Lung (tissue), 12 donors: ENCODE results near the gene NAV2. TPM values are rescaled to one million over a fixed set of nuclear protein-coding genes. Genes with fewer than 3 reads are reported as not detected.

Source experiments
- ATAC-seq: fragments of 200-7000 bp; cut with Tn5 transposase; one replicate; pipeline ENCODE4 v1.9.1; 2020; ENCODE audit warnings: moderate number of reproducible peaks; ENCODE audit not compliant: insufficient read depth, low FRiP score
- DNase-seq, 3 donors: peaks; one replicate each; pipeline ENCODE4 v3.0.0-alpha.2; 2013 to 2017
- H3K27ac ChIP-seq, 2 donors: one replicate each; pipeline ENCODE4 v1.5.1; 2013; ENCODE audit warnings: mild to moderate bottlenecking in 2 of 2, moderate library complexity in 2 of 2, control low read depth in 1 of 2, inconsistent platforms in 1 of 2, low read depth in 1 of 2, low read length in 1 of 2
- H3K27me3 ChIP-seq, 3 donors: one replicate each; pipeline ENCODE4 v1.5.1; 2013; ENCODE audit warnings: low read length in 2 of 3; ENCODE audit not compliant: control insufficient read depth in 3 of 3, insufficient read depth in 3 of 3
- H3K36me3 ChIP-seq, 4 donors: one replicate each; pipeline ENCODE4 v1.5.1; 2013; ENCODE audit warnings: low read length in 4 of 4, mild to moderate bottlenecking in 1 of 4, moderate library complexity in 1 of 4; ENCODE audit not compliant: control insufficient read depth in 4 of 4, insufficient read depth in 4 of 4
- H3K4me1 ChIP-seq, 5 donors: one replicate each; pipeline ENCODE4 v1.5.1; 2013; ENCODE audit warnings: low read length in 5 of 5, mild to moderate bottlenecking in 2 of 5, moderate library complexity in 1 of 5; ENCODE audit not compliant: control insufficient read depth in 5 of 5, insufficient read depth in 5 of 5
- H3K4me3 ChIP-seq: one replicate; pipeline ENCODE4 v1.5.1; 2013; ENCODE audit warnings: mild to moderate bottlenecking, control low read depth, moderate library complexity
- H3K9ac ChIP-seq, 2 donors: one replicate each; pipeline ENCODE4 v1.5.1; 2013; ENCODE audit warnings: low read length in 2 of 2, control low read depth in 1 of 2; ENCODE audit not compliant: insufficient read depth in 1 of 2
- H3K9me3 ChIP-seq, 4 donors: one replicate each; pipeline ENCODE4 v1.5.1; 2013; ENCODE audit warnings: low read length in 3 of 4, mild to moderate bottlenecking in 1 of 4, moderate library complexity in 1 of 4; ENCODE audit not compliant: control insufficient read depth in 4 of 4, insufficient read depth in 3 of 4
- WGBS, 2 donors: extraction: QIAGEN DNeasy Blood & Tissue Kit; methylation state at CpG; one replicate each; pipeline ENCODE4 v1.1.7; 2013; 5-methylcytosine and 5-hydroxymethylcytosine counted together
- polyA plus RNA-seq, 2 donors: library from polyadenylated mRNA; stranded (reverse); fragments of 200-250 nt; gene quantifications; one replicate each; pipeline ENCODE4 v1.2.1, GENCODE V29; 2013
- total RNA-seq, 2 donors: library from RNA; depleted of rRNA in 1 of 2; stranded (reverse); fragments of >200 nt in 1 of 2; gene quantifications; one replicate each; pipeline ENCODE4 v1.2.1, GENCODE V29; 2014 to 2021
- TF ChIP-seq, protein P1 (sequence below): IDR thresholded peaks from 2 replicates; pipeline ENCODE4 v1.5.1; 2012; ENCODE audit warnings: mild to moderate bottlenecking; ENCODE audit errors: control extremely low read depth, extremely low read depth
- donor health status: control.
- donor health status: control.
- donor health status: Bipolar disorder and iron deficiency.
- donor health status: healthy.
- donor health status: DM: yes; HTN: yes; CAD: no.

The NAV2 gene
- total and polyA plus RNA-seq, 4 donors: 6.8 to 47.9 (median 20.2) TPM

DNA sequence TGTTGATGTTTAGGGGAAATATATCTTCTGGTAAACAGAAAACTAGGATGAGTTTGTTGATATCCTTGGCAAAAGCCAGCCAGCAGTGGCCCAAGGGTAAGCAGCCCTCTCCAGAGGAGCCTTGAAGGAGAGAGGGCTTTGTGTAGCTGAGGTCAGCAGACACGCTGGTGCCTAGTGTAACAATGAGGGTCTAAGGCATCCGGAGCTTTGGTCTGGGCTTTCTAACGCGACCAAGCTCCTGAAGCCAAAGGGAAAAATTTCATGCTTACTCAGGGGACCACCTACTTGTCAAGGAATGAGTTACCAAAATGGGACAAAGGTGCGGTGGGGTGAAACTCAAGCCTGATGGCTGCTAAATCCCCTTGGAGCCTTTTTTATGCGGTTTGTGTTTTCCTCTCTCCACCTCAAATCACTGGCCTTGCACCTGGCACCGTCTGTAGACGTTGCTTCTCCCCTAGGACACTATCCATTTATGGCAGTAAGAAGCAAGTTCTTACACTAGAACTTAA lies 312.7 kb downstream of the NAV2 start:
- ATAC-seq (no peak), DNase-seq (no peak)
- Histone ChIP-seq H3K27ac (no peak overlapping the region), H3K36me3 (no peaks in the 10 kb centered on the region), H3K9me3 (no peaks in the 10 kb centered on the region), H3K27me3 (no peaks in the 10 kb centered on the region), H3K4me3 (no peak overlapping the region), H3K9ac (no peak overlapping the region), H3K4me1 (peaks cover 0 to 34% (median 5%) of the 10 kb centered on the region in 5 donors)
- TF ChIP-seq, protein P1, sequence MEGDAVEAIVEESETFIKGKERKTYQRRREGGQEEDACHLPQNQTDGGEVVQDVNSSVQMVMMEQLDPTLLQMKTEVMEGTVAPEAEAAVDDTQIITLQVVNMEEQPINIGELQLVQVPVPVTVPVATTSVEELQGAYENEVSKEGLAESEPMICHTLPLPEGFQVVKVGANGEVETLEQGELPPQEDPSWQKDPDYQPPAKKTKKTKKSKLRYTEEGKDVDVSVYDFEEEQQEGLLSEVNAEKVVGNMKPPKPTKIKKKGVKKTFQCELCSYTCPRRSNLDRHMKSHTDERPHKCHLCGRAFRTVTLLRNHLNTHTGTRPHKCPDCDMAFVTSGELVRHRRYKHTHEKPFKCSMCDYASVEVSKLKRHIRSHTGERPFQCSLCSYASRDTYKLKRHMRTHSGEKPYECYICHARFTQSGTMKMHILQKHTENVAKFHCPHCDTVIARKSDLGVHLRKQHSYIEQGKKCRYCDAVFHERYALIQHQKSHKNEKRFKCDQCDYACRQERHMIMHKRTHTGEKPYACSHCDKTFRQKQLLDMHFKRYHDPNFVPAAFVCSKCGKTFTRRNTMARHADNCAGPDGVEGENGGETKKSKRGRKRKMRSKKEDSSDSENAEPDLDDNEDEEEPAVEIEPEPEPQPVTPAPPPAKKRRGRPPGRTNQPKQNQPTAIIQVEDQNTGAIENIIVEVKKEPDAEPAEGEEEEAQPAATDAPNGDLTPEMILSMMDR: no peak
- WGBS, 2 donors: 89 to 90% methylated on average over 8 of the region's 8 CpGs

DNA sequence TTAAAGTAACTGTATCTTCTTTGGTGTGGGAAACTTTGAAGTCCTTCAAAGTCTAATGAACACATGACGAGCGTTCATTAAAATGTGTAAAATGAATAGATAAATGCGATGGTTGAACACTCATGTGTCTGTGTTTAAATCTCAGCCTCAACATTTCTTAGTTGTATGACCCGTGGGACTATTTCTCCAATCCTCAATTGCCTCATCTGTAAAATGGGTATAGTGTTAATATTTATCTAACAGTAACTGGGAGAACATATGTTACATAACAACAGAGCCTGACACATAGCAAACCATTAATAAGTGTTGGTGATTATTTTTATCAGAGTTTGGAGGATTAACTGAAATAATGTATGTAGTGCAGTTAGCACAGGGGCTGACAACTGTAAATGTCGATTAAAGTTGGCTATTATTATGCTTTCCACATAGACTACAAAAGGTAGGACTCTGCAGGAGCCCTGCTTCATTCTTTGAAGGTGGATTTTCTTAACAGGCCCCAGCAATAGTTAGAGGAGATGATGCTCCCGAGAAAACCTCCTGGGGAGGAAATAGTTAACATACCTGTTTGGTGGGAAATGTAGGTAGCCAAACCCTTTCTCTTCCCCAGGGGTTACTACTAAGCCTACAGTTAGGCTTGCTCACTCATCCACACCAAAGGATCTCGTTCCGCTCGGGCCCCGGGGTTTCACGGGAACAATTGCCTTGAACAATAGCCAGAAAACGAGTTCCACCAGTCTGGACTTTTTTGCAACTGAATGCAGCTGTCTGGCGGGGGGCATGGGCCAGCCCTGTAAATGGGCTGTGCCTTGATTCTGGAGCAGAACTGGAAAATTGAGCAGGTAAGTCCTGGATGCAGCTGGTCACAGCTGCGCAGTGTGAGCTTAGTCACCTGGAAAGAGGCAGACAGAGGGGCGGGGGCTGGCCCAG lies 314.3 kb downstream of the NAV2 start:
- Histone ChIP-seq H3K9ac (no peak overlapping the region), H3K36me3 (no peaks in the 10 kb centered on the region), H3K27ac (no peak overlapping the region), H3K4me3 (no peak overlapping the region), H3K27me3 (no peaks in the 10 kb centered on the region), H3K4me1 (peaks cover 0 to 38% (median 13%) of the 10 kb centered on the region in 5 donors), H3K9me3 (no peaks in the 10 kb centered on the region)
- TF ChIP-seq, protein P1: no peak
- peak; percentile 60 to 79 (median 67) for DNase-seq
- ATAC-seq: no peak
- 77 to 81% methylated on average over 15 of the region's 15 CpGs for WGBS, 2 donors

DNA sequence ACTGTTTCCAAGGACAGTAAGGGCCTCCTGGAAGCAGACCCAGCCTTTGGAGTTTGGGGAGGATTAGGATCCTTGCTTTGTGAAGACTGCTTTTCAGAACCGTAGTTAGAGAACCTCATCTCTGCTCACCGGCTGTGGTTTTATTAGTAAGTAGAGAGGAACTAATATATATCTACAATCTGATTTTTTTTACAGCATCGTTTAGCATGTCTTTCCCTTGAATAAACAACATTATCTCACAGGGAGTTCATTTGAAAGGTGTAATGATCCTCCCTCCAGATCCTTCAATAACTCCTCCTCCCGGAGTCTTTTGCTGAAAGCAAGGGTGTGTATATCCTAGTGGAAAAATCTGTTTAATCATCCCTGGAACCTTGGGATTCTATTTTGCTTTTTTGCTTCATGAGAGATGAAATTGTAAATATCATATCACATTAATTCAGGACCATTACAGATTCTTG lies 314.9 kb downstream of the NAV2 start:
- H3K27me3 ChIP-seq: no peaks in the 10 kb centered on the region
- DNase-seq (no peak), ATAC-seq (no peak)
- peaks cover 2 to 32% (median 12%) of the 10 kb centered on the region in 5 donors for H3K4me1 ChIP-seq
- H3K9me3 ChIP-seq: no peaks in the 10 kb centered on the region
- H3K4me3 ChIP-seq: no peak overlapping the region
- WGBS, 2 donors: 68 to 73% methylated on average over 4 of the region's 4 CpGs
- TF ChIP-seq, protein P1: no peak
- no peak overlapping the region for H3K27ac ChIP-seq
- H3K9ac ChIP-seq: no peak overlapping the region
- H3K36me3 ChIP-seq: no peaks in the 10 kb centered on the region
